SHP77 treated with DMSO at 0.1 percent for 48 hours (cell line): Measurements from ENCODE around the gene PGAP3.

Experiments used
- DNase-seq: peaks from one replicate; lab custom pipeline; 2025; lab: John Stamatoyannopoulos, UW

The PGAP3 gene

DNA sequence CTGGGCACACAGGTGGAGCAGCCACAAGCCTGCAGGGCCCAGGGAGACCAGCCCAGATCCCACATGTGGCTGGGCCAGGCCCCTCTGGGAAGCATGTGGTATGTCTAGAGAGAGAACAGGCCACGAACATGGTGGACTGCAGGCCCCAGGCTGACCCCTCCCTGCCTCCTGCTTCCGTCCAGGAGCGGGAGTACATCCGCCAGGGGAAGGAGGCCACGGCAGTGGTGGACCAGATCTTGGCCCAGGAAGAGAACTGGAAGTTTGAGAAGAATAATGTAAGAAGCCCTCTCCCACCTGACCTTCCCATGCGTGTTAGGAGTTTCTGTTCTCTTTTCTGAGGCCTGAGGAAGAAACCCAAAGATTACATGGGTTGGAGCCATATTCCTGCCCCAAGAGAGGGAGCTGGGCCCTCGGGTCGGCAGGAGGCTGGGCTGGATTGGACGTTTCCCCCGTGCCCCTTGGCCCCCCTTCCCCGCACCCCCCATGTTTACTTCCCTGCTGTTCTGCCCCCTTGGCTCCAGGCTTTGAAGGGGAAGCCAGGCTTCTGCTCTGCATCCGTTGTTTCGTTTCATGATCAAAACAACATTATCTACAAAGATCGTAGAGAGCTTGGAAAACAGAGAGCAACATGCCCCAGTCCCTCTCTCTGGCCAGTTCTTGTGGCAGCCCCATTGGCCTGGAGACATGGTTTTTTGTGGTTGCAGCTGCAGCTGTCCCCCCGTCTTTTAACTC lies 28.4 kb downstream of the PGAP3 start:
- no peak for DNase-seq

GRCh38 chr17:39658760-39659159 lies 29.1 kb downstream of the PGAP3 start:
- DNase-seq: no peak

DNA sequence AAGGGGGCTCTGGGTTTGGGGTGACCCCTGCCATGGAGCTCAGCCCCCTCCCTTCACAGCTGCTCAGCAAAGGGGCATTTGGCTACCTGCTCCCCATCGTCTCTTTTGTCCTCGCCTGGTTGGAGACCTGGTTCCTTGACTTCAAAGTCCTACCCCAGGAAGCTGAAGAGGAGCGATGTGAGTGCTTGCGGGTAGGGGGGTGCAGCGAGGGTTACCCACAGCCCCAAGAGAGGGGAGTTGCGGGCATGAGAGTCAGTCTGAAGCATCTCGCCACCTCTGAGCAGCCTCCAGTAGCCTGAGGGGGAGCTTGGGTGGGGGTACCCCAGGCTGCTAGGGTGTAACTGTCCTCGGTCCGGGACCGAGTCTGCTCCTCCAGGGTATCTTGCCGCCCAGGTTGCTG lies 29.5 kb downstream of the PGAP3 start:
- DNase-seq: no peak

DNA sequence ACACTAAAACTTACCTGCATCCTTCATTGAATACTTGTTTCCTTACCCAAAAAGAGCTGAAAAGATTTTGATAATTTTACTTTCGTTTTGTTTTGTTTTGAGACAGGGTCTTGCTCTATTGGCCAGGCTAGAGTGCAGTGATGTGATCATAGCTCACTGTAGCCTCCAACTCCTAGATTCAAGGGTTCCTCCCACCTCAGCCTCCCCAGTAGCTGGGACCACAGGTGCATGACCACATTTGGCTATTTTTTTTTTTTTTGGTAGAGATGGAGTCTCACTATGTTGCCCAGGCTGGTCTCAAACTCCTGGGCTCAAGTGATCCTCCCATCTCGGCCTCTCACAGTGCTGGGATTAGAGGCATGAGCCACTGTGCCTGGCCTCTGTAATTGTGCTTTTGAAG lies 32.8 kb downstream of the PGAP3 start:
- no peak for DNase-seq

DNA sequence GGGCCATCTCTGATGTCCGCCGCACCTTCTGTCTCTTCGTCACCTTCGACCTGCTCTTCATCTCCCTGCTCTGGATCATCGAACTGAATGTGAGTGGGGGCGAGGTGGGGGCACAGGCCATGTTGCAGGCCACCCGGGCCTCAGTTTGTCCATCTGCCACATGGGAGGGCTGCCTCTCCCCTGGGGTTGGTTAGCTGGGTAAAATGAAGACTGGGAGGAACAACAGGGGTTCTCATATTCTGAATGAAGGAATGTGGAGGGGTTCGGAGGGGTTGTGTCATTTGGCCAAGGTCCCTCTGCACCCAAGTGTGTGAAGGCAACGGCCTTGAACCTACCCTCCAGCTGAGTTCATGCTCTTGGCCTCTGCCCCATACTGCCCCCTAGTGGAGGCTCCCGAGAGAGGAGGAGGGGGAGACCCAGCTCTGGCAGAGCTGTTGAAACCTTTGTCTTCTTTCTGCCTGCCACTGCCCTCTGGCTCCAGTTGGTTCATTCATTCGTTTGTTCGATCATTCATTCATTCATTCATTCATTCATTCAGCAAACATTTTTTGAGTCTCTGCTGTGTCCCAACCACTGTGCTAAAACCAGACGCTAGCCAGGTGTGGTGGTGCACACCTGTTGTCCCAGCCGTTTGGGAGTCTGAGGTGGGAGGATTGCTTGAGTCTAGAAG lies 34.1 kb downstream of the PGAP3 start:
- DNase-seq: no peak

- no peak for DNase-seq
Observed at GRCh38 chr17:39653316-39653661, 34.6 kb downstream of the PGAP3 start.

- no peak for DNase-seq
Observed at GRCh38 chr17:39652587-39653315, 35.1 kb downstream of the PGAP3 start.

- no peak for DNase-seq
Observed at GRCh38 chr17:39651923-39652586, 35.8 kb downstream of the PGAP3 start.

DNA sequence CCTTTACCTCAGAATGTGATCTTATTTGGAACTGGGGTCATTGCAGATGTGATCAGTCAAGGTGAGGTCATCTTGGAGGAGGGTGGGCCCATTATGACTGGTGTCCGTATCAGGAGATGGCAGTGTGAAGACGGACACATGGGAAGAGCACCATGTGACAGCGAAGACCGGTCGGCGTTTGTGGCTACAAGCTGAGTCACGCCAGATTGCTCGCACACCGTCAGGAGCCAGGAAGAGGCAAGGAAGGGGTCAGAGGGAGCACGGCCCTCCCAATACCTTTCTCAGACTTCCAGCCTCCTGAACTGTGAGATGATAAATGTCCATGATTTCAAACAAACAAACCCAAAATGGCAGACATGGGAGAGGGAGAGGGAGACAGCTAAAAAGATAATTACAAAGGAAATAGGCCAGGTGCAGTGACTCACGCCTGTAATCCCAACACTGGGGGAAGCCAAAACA lies 37.7 kb downstream of the PGAP3 start:
- peak; percentile 23 for DNase-seq

- DNase-seq: no peak
Observed at GRCh38 chr17:39648616-39649366, 39.1 kb downstream of the PGAP3 start.

GRCh38 chr17:39647256-39647655 lies 40.6 kb downstream of the PGAP3 start:
- no peak for DNase-seq

GRCh38 chr17:39643271-39643670 lies 44.6 kb downstream of the PGAP3 start:
- DNase-seq: no peak

- DNase-seq: no peak
Observed at GRCh38 chr17:39642291-39643074, 45.4 kb downstream of the PGAP3 start.

DNA sequence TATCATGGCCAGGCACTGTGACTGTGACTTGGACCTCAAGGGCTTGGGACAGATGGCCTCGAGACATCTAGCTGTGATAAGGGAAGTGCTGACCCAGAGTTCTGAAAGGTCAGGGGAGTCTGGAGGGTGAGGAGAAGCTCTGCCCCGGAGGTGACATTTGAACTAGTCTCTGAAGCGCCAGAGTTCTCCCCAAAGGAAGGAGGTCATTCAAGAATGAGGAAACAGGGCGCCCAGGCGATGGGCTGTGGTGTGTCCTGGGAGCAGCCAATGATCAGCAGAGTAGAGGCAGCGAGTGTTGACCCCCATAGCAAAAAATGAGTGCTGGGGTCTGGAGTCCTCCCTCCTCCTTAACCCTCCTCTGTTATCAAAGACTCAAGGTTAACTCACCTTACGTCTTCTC lies 46.0 kb downstream of the PGAP3 start:
- DNase-seq: no peak

DNA sequence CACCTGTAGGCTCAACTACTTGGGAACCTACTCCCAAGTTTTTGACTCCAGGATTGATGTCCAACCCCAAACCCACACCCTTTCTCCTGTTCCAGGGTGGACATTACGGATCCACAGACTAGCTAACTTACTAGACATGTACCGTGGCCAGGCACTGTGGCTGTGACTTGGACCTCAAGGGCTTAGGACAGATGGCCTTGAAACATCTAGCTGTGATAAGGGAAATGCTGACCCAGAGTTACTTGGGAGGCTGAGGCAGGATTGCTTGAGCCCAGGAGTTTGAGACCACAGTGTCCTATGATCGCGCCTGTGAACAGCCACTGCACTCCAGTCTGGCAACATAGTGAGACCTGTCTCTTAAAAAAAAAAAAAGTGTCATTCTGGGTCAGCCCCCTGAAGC lies 46.8 kb downstream of the PGAP3 start:
- DNase-seq: no peak

DNA sequence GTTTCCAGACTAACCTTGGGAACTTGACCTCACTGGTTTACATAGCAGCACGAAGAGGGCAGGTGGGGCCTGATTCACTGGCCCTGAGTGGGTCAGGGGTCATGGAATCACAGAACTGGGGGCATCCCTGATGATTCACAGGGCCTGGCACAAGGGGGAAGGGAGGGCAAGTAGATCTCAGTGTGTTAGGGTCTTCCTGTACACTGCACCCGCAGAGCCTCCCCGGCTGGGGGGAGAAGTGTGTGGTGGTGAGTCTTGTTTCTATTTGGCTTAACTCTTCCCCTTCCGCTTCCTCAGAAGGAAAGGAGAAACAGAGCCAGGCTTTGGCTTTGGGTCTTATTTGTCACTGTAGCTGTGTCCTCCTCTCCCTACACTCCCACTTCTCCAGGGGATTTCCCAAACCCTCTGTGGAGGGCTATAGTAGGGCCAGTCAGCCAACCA lies 47.2 kb downstream of the PGAP3 start:
- no peak for DNase-seq

DNA sequence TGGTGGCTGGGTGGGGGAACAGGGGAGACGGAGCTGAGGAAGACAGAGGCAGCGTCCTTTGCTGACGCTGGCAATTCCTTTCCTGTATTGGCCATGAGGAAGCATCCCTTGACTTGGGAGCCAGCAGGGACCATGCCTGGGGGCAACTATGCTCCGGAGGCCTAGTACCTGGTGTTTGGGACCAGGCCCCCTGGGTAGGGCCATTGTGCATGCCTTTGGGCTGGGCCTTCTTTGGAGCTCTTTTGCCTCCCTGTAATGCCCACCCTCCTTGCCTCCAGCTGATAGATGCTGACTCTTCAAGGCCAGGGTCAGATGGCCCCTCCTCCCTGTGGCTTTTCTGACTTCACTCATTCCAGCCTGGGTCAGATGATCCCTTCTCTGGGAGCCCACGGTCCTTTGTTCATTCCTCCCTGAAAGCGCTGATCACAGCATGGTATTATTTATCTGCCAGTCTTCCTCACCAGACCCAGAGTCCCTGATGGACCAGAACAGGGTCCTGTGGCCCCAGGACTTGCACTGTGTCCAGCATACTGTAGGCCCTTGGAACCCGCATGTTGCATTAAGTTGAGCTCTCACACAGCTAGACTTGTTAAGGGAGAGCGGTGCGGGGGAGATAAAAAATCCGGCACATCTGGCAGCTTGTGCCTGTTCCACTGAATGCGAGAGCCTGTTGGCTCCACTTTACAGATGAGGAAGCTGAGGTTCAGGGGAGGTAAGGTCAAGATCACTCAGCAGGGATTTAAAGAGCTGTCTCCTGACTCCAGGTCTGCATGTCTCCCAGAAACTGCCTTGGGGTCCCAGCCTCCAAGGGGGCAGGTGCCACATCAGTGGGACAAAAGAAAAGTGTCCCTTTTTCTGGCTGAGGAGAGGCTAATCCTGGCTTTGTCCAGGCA lies 48.0 kb downstream of the PGAP3 start:
- no peak for DNase-seq

DNA sequence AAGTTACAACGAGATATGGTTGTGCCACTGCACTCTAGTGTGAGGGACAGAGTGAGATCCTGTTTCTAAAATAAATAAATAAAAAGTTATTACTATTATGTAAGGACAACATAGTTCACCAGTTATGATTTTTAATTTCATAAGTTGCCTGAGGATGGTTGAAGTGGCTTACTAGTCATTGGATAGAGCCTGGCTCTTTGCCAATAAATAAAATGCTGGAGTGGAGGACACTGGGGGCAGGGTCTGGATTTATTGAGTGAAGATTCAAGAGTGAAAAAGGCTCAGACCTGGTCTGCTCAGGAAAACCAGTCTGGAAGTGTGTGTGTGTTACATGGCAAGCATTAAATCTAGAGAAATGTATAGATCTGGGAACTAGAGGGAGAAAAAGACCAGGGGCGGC lies 48.8 kb downstream of the PGAP3 start:
- DNase-seq: no peak

DNA sequence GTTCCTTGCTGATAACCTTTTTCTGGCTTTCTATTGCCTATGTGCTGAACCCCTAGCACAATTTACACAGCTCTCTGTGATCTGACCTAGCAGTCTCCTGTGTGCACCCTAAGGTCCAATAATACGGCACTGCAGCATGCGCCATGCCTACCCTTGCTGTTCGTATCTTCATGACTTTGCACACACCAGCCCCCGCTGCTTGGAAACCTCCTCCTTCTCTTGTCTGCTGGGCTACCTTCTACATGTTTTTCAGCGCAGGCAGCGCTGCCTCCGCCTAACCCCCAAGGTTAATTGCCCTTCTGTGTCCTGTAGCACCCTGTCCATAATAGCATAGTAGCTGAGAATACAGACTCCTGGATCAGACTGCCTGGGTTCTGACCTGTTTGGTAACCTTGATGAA lies 49.5 kb downstream of the PGAP3 start:
- DNase-seq: no peak
